Stimulated activated naive CD4-positive, alpha-beta T cell (primary cell): ENCODE data around the gene IFRD1.

Experiments used
- DNase-seq, 6 experiments: peaks; one replicate each; lab custom pipeline; 2025; lab: John Stamatoyannopoulos, UW

IFRD1 gene

DNA sequence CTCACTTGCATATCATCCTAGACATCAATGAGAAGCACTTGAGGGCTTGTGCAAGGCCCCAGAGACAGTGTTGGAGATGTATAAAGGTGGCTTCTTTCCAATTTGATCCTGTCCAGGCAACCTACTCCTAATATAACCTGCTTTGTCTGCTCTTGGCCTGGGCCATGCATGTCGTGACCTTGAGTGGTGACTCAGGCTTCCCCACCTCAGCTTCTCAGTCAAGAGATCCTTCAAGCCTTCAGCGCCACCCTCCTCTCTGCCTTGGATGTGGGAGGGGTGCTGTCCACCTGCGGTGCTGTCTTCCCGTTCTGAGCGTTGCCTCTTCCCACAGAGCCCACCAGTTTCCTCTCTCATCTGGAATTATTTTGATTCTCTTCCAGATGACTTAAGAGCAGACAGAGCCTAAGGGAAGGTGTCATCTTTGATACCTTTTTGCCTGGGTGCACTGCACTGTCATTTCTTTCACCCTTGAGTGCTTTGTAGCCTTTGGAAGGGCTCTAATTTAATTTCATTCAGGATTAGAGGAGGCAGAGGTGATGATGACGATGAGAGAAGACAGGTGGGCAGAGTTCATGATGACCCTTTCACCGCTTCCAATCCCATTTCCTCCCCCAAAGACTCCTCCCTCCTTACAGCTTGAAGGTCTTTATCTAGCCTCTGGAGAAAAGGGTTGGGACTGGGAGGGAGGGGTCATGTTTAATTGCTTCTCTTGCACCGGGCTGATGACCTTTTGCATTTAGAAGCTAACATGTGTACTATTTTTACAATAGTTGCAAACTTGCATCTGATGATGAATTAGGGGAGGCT is 37.4 kb downstream of the IFRD1 start:
- DNase-seq: no peak

DNA sequence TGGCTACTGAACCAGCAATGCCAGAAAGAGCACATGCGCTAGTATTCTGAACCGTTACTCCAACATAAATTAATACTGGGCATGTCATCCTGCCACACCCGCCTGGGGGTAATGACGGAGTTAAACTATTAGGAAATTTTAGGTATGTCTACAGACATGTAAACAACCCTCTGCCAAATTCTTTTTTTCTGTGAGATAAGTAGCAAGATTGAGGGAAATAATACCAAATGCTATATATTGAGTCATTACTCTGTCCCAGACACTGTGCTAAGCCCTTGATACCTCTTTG is 37.9 kb downstream of the IFRD1 start:
- no peak for DNase-seq

DNA sequence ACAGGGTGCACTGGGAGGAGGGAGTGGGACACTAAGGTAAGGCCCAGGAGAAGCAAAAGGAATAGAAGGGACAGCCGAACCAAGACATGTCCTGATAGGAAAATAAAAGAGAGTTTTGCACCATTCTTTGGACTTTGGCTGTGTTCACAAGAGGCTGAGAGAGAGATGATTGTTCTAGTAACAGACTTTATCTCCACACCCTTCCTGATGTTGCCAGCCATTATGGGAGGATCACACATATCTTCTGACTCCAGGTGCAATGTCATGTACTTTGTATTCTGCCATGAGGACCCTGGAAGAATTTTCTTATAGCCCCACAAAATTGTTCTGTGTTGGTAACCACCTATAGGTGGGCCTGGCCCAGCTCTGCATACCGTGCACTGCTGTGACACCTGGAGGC is 41.9 kb downstream of the IFRD1 start:
- no peak for DNase-seq

DNA sequence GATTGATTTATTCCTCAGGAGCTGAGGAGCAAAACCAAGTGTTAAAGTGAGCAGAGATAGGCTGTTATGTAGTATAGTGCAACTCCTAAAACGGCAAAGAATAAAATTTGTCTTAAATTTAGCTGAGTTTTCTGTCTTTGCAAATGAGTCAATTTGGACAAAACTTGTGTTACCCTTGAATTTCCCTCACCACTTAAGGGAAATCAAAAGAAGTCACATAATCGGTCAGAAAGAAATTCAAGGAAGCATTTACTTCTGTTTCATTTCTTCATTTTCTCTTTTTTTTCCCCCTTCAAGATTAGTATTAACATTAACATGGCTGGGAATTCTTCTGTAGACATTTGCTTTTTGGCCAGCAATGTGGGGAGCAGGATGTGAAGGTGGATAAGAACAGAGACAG is 44.4 kb downstream of the IFRD1 start:
- no peak for DNase-seq

DNA sequence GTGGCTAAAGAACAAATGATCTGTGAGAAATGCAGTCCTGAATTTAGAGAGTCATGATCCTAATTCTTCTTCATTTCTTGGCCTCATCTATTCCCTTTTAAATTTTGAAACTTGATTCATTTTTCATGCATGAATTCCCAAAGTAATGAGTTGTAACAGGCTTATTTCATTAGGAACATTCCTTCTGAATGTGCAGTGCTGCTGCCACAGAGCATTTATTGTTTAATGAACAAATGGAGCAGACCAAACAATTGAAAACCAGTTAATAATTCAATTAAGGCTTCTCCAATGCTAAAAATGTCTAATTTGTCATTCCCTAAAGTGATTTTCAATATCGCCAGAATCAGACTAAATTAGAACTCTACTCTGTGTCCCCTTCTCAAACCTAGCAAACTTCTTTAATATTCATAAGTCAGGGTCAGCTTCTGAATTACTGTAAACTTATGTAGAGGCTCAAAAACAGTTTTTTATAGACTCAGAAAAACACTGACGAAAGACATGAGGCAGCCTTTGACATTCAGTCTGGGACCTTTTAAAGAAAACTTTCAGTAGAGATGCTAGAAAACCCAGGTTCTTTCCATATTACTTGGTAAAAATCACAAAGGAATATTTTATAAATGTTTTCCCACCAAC is 45.0 kb downstream of the IFRD1 start:
- DNase-seq: no peak

DNA sequence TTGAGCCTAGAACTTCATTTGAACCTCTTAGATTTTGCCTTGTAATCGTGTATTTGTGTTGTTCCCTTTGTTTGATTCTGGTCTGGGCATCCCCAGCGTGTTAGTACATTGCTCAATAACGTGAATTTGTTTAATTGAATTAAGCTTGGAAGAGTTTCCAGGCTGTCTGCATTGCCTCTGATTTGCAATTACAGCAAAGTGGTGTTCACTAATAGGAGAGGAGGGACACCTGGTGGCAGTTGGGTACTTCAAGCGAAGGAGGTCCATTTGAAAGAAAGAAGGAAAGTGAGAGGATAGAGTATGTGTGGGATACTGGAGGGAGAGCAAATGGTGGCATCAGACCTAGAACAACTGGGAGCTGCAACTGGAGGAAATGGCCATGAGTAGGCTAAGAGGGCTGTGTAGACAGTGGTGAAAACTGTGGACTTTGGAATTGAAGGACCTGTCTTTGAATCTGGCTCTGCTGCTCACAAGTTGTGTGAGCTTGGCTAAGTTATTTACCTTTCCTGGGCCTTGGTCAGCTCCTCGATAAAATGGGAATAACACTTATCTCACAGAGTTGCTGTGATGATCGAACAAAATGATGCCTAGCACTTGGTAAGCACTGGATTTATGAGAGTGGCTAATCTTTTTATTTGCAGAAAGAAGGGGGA is 45.7 kb downstream of the IFRD1 start:
- peak in 3 of 6 experiments; percentile 6 to 44 (median 9) for DNase-seq

DNA sequence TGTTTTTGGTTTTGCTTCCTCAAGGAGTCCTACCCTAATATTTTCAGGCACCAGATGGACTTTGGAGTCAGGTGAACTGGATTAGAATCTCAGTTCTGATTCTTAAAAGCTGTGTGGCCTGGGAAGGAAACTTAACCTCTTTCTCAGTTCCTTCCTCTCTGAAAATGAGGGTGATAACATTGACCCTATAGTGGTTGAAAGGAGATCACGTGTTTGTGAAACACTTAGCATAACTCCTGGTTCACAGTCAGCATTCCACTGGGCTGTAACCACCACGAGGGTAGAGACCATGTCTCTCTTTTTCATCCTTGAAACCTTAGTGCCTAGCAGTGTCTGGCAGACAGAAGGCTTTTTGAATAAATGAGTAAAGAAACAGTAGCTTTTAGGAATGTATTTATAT is 47.2 kb downstream of the IFRD1 start:
- no peak for DNase-seq

DNA sequence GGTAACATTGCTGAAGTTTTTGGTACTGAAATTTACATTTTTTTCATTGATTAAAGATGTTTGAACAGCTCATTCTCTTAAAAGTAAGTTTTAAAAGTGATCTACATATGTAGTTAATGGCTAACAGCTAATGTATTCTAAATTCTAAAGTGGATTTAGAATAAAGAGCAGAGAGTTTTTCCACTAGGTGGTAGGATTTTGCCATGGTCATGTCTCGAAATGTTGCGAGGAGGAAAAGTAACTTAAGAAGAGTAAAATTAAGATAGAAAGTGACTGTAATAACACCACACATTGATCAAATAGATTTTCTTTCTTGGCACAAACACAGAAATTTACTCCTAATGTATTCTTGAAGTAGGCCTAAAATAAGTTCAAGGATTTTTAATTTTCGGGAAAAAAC is 50.4 kb downstream of the IFRD1 start:
- DNase-seq: no peak

DNA sequence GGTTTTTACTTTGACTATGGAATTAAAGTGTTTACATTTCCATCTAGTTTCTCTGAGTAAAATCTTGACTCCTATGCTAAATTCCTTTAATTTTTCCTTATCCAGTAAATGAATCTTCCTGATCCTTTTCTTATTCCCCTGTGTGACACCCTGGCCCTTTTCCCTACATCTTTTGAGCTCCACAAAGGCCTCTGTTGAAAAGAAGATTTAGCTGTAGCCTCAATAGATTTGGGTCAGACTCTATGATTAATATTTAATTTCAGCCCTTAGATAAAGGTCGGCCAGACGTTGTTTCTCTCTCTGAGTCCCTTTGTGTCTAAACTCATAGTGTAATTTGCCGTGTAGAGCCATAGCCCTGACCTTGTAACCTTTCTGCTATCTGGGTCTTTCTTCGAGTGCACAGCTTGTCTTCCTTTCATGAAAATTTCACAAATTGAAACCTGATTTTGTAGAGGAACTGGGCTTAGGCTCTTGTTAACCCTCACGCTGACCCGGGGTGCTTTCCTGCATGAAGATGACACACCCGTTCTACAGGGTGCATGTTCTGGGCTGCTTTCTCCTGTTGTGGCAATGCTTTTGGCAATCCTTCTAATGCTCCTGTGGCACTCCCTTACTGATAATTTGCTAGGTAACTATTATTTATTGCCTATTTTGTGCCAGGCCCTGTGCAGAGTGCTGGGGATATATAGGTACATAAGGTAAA is 51.7 kb downstream of the IFRD1 start:
- DNase-seq: no peak

DNA sequence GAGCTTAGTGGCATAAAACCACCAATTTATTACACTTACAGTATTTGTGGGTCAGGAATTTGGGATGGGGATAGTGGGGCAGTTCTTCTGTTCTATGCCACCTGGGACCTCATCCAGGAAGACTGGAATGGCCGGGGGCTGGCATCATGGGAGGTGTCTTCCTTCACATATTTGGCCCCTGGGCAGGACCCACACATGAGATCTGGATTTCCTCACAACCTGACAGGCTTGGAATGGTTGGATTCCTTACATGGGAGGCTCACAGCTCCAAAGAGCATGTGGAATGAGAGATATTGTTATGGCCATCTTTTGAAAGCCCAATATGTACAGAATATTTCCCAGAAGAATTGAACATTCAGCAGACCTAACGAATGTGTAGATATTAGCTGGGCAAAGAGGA is 52.4 kb downstream of the IFRD1 start:
- no peak for DNase-seq

DNA sequence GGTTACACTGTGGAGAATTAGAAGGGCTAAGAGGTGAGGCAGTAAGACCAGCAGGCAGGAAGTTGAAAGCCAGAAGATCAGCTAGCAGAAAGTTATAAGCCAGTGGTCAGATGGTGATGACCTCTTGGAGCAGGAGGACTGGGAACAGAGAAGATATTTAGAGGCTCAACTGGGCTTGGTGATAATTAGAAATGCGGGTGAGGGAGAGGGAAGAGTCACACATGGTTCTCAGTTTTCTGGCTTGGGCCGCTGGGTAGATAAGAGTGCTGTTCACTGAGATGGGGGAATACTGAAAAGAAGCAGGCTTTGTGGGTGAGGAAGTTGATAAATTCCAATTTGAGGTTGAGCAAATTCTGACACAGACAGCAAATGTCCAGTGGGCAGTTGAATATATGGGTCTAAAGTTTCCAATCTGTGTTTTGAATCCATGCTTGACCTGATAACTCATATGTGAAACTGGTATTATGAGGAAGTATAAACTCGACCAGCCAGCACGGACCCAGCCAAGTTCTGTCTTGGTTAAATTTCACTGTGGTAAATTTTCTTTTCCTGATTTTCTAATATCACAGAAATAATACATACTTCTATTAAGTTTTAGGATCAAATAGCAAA is 53.2 kb downstream of the IFRD1 start:
- DNase-seq: no peak

DNA sequence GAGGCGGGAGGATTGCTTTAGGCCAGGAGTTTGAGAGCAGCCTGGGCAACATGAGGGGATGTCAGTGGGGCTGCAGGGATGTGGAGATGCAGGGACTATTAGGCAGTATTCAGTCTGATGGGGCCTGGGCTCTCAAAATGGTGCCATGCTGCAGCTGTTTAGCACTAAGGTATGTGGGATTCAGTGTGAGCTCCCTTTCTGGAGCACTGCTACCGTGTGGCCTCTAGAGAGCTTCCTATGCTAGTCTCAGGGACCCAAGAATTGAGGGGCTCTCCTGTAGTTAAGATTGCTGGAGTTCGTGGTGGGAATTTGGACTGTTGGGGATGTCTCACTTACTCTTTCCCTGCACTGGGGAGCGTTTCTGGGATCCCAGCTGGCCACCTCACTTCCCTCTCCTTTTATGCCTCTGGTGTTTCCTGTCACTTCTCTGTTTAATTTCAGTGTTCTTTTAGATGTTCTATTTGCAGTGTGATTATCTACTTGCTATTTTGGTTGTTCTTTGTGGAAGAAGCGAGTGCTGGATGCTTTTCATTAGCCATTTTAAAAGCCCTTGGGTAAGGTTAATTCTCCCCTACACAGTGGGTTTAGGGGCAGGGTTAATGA is 53.9 kb downstream of the IFRD1 start:
- no peak for DNase-seq

DNA sequence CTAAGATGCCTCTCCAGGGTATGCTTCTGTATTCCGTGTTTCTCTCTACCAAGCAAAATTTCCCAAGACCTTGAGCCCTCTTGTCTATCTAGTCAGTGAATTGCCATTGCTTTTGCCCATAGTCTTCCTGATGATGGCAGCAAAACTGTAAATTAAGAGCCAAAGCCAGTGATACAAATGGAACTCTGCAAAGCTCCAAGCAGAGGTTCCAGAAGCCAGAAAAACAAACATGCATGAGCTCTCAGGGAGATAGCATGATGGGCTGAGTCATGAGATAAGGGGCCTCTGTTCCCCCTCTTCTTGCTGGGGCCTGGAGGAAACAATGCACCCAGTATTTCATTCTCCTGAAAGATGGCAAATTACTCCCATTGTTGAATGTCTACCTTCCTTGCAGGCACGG is 55.2 kb downstream of the IFRD1 start:
- DNase-seq: no peak

DNA sequence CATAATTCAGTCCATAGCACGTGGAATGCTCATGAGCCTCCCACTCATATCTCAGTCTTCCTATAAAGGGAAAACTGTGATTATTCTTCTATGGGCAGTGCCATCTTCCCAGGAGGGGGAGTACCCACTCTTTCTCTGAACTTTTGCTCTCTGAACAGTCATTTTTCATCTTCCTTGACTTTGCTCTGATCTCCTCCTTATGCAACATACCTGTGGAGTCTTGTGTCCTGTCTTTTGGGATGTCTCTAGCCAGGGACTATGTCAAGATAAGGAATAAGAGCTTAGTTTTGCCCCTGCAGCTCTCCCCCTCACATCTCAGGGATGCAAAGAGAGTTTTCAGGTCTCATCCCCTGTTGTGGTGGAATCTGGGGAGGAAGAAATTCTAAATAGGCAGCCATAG is 58.1 kb downstream of the IFRD1 start:
- no peak for DNase-seq

DNA sequence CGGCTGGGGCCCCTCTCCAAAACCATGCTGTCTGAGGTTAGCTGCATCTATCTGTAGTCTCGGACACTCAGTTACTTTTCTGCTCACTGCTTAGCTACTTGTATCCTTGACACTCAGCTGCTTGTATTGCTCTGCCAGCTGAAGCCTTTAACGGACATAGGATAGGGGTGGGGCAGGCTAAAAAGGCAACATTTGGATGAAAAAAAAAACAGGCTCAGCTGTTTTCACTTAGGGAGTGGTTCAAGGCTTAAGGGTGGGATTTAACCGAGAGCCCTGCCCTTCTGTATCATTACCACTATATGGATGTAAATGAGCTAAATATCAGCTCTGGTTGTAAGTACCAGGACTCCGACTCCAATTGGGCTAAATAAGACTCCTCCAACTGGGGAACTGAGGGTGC is 59.1 kb downstream of the IFRD1 start:
- no peak for DNase-seq

DNA sequence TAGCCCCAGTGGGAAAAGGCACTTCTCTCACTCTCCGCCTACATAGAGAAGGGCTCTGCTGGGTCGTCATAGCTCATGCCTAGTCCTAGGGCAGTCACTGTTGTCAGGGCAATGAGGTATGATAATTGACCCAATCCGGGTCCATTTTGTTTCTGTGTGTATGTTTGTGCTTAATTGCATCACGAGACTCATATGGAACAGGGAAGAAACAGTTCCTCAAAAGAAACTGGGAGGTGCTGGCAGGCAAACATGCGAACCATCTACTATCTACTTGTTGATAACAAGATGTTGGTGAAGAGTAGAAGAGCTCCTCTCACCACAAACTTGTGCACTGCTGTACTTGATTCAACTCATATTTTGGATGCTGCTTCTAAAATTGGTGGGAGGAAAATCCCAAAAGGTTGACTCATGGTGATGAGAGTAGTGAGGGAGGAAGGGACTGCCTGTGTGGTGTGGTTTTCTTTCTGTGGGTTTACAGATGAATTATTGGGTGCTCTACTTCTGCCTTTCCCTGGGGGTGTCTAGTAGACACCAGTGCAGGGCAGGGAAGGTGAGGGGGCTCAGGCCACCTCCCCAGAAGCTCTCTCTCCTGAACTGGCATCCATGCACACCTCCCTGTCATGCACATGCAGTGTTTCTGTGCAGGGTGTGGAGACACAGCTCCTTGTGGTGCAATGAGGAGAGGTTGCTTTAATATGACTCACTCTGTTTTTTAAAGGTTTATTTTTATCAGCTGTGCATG is 59.9 kb downstream of the IFRD1 start:
- DNase-seq: no peak

DNA sequence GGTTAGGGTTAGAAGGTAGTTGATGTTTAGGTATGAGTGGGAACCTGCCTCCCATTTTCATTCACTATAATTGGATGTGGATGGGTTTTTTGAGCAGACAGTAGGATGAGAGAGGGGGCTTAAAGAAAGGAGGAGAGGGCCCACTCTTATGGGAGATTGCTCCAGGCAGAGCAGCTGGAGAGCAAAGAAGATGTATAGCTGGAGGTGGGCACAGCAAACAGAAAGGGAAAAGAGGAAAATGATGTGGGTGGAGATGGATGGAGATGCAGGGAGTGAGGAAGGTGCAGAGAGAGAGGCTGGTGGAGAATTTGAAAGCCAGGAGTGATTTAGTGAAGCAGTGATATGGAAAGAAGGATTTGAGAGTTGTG is 60.5 kb downstream of the IFRD1 start:
- DNase-seq: no peak

DNA sequence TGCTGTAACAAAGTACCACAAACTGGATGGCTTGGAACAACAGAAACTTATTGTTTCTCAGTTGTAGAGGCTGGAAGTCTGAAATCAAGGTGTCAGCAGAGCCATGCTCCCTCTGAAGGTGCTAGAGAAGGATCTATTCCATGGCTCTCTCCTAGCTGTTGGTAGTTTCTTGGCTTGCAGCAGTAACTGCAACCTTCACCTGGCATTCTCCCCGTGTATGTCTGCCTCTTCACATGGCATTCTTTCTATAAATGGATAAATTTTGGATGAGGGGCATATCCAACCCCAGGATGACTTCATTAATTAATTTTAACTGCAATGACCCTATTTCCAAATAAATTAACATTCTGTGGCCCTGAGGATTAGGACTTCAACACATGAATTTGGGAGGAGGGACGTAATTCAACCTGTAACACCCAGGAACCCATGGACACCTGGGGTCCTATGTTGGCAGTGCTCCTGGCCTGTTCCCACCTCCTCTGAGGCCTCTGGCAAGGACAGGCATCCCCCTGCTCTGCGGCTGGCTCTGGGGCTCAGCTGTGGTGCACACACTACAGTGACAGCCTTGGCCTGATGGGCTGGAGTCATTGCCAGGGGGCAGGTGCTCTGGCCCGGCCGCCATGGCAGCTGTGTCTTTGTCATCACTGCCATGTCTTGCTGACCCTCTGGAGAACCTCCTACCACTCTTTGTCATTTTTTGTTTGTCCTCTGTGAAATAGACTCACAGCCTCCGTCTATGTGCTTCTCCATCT is 61.4 kb downstream of the IFRD1 start:
- DNase-seq: no peak

DNA sequence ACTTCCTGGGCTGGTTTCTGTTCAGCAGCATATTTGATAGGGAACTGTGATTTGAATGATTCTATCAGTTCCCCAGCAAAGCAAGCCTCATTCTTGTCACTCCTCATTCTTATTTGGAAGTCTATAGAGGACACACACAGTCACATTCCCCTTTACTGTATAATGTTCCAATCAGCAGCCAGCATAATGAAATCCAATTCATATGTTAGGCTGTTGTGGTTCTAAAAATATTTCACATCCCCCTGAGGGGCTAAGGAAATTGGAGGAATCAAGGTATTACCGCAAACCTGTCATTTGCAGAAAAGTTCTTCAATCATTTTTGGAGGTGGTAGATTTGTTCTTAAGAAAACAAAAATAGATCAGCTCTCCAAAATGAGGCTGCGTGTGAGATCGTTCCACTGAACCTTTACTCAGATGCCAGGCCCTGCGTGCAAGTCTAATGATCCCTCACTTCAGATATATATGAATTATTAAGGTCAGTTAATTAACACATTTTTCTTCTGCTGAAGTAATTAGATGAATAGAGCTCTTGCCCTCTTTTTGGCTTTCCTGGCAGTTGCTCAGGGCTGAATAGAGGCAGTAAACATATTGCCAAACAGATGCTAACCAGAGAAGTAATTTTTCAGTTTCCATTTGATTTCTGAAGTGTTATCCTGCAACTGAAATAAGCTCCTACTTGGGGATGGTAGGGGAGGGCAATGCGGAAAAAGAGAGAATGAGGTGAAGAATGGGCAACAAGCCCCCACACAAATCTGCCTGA is 62.4 kb downstream of the IFRD1 start:
- no peak for DNase-seq

DNA sequence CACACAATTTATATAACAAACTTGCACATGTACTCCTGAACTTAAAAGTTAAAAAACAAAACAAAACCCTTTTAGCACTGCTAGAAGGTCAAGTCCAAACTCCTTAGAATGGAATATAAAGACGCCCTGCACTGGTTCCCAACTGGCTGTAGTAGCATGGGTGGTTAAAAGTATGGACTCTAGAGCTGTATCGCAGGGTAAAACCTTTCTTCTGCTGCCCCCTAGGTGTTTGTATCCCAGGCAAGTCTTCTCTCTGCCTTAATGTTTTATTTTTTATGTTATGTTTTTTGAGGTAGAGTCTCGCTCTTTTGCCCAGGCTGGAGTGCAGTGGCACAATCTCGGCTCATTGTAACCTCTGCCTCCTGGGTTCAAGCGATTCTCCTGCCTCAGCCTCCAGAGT is 65.7 kb downstream of the IFRD1 start:
- DNase-seq: no peak
